COR-L47 (cell line): Measurements from ENCODE around the gene LETM1.

Experiments used
- DNase-seq: peaks from one replicate; lab custom pipeline; 2025; lab: John Stamatoyannopoulos, UW

LETM1 gene

GRCh38 chr4:1825326-1825725 lies 30.6 kb downstream of the LETM1 start:
- no peak for DNase-seq

GRCh38 chr4:1824746-1825145 lies 31.2 kb downstream of the LETM1 start:
- no peak for DNase-seq

GRCh38 chr4:1823545-1823932 lies 32.4 kb downstream of the LETM1 start:
- DNase-seq = no peak

- no peak for DNase-seq
These were observed 33.1 kb downstream of the LETM1 start for GRCh38 chr4:1822568-1823544.

GRCh38 chr4:1821679-1822567 lies 34.0 kb downstream of the LETM1 start:
- DNase-seq = no peak

GRCh38 chr4:1819816-1820215 lies 36.1 kb downstream of the LETM1 start:
- no peak for DNase-seq

- DNase-seq = no peak
These were observed 36.7 kb downstream of the LETM1 start for GRCh38 chr4:1819284-1819683.

- DNase-seq = no peak
These were observed 39.7 kb downstream of the LETM1 start for GRCh38 chr4:1815997-1816860.

GRCh38 chr4:1815096-1815996 lies 40.6 kb downstream of the LETM1 start:
- DNase-seq = no peak

- DNase-seq = no peak
These were observed 41.5 kb downstream of the LETM1 start for GRCh38 chr4:1814453-1814852.

GRCh38 chr4:1813915-1814314 lies 42.0 kb downstream of the LETM1 start:
- DNase-seq = no peak

GRCh38 chr4:1813231-1813630 lies 42.7 kb downstream of the LETM1 start:
- DNase-seq = no peak

GRCh38 chr4:1812720-1813119 lies 43.2 kb downstream of the LETM1 start:
- no peak for DNase-seq

GRCh38 chr4:1810765-1811164 lies 45.2 kb downstream of the LETM1 start:
- DNase-seq = no peak

- DNase-seq = peak; percentile 37
These were observed 46.0 kb downstream of the LETM1 start for GRCh38 chr4:1809754-1810502.

GRCh38 chr4:1808851-1809753 lies 46.9 kb downstream of the LETM1 start:
- DNase-seq = no peak

- DNase-seq = no peak
These were observed 47.6 kb downstream of the LETM1 start for GRCh38 chr4:1808396-1808795.

- DNase-seq = no peak
These were observed 48.6 kb downstream of the LETM1 start for GRCh38 chr4:1807332-1807777.
